ENCODE results near the gene RIMS1.

DNA sequence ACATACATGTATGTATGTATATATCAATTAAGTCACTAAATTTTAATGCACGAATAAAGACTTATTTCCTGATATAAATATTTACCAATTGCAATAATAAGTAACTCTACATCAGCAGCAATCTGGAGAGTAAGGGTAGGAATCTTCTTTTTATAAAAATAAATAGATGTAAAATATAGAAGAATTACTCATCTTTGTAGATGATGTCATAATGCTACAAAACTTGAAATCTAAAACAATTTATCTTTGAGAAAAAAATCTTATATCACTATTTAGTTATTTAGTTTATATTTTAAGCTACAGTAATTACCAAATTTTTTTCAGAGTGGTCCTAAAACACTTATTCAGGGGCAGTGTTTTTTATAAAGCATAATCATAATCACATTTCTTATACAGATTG, 351.7 kb downstream of the RIMS1 start:
- TF ChIP-seq, protein P1, sequence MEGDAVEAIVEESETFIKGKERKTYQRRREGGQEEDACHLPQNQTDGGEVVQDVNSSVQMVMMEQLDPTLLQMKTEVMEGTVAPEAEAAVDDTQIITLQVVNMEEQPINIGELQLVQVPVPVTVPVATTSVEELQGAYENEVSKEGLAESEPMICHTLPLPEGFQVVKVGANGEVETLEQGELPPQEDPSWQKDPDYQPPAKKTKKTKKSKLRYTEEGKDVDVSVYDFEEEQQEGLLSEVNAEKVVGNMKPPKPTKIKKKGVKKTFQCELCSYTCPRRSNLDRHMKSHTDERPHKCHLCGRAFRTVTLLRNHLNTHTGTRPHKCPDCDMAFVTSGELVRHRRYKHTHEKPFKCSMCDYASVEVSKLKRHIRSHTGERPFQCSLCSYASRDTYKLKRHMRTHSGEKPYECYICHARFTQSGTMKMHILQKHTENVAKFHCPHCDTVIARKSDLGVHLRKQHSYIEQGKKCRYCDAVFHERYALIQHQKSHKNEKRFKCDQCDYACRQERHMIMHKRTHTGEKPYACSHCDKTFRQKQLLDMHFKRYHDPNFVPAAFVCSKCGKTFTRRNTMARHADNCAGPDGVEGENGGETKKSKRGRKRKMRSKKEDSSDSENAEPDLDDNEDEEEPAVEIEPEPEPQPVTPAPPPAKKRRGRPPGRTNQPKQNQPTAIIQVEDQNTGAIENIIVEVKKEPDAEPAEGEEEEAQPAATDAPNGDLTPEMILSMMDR (IDR thresholded peaks at IDR 0.05; ENCODE audit: low read depth, low read length, missing input control): no peak
- TF ChIP-seq SP1 (IDR thresholded peaks at IDR 0.05) (no peak), ZBTB33 (IDR thresholded peaks at IDR 0.05) (no peak), HNF4G (IDR thresholded peaks at IDR 0.05) (no peak), YY1 (IDR thresholded peaks at IDR 0.05) (no peak), TAF1 (conservative IDR thresholded peaks at IDR 0.05) (no peak), JUND (IDR thresholded peaks at IDR 0.05) (no peak), RAD21 (IDR thresholded peaks at IDR 0.05) (no peak), EGR1 (IDR thresholded peaks at IDR 0.05; ENCODE audit: low read depth in 2 of 2) (no peak), MAX (IDR thresholded peaks at IDR 0.05) (no peak), REST (IDR thresholded peaks at IDR 0.05) (no peak), FOXA1 (IDR thresholded peaks at IDR 0.05) (no peak), GABPA (IDR thresholded peaks at IDR 0.05 in 1 of 2, conservative IDR thresholded peaks at IDR 0.05 in 1 of 2) (no peak), NR2F2 (IDR thresholded peaks at IDR 0.05) (no peak)

All from liver (tissue), 3 donors.